Thymus (tissue), 11 donors: ENCODE results near the gene ALPI. TPM values are rescaled to one million over a fixed set of nuclear protein-coding genes. Genes with fewer than 3 reads are reported as not detected.
A peak's percentile ranks its signal among the peaks of the same experiment; 100 is the strongest.
"Not testable (repeated sequence)": the region's sequence is repeated elsewhere in the genome, so short reads cannot be mapped to it uniquely, and the experiment has no call there.

Experiments used
- DNase-seq, 9 donors: peaks; one replicate each; pipeline ENCODE4 v3.0.0-alpha.2; 2013; ENCODE audit warnings: low spot score in 9 of 9, low read depth in 6 of 9, missing footprints in 1 of 9
- H3K27ac ChIP-seq, 2 donors: one replicate each; pipeline ENCODE4 v1.5.1; 2013; ENCODE audit warnings: control low read depth in 1 of 2, low read depth in 1 of 2, low read length in 1 of 2, mild to moderate bottlenecking in 1 of 2, moderate library complexity in 1 of 2
- H3K27me3 ChIP-seq, 2 donors: one replicate each; pipeline ENCODE4 v1.5.1; 2013; ENCODE audit warnings: low read length in 1 of 2; ENCODE audit not compliant: control insufficient read depth in 2 of 2, insufficient read depth in 1 of 2
- H3K36me3 ChIP-seq, 2 donors: one replicate each; pipeline ENCODE4 v1.5.1; 2013; ENCODE audit warnings: low read length in 1 of 2, mild to moderate bottlenecking in 1 of 2, moderate library complexity in 1 of 2; ENCODE audit not compliant: control insufficient read depth in 2 of 2, insufficient read depth in 2 of 2
- H3K4me1 ChIP-seq, 2 donors: one replicate each; pipeline ENCODE4 v1.5.1; 2013; ENCODE audit warnings: low read length in 2 of 2; ENCODE audit not compliant: control insufficient read depth in 2 of 2, insufficient read depth in 2 of 2
- H3K4me3 ChIP-seq, 2 donors: one replicate each; pipeline ENCODE4 v1.5.1; 2013; ENCODE audit warnings: low read length in 2 of 2, control low read depth in 1 of 2, mild to moderate bottlenecking in 1 of 2
- H3K9me3 ChIP-seq, 2 donors: one replicate each; pipeline ENCODE4 v1.5.1; 2013; ENCODE audit warnings: low read length in 1 of 2, mild to moderate bottlenecking in 1 of 2; ENCODE audit not compliant: control insufficient read depth in 2 of 2, insufficient read depth in 1 of 2
- WGBS: extraction: QIAGEN DNeasy Blood & Tissue Kit; methylation state at CpG from one replicate; pipeline ENCODE4 v1.1.7; 2013; 5-methylcytosine and 5-hydroxymethylcytosine counted together
- polyA plus RNA-seq: library from polyadenylated mRNA; stranded (reverse); fragments of 200-250 nt; gene quantifications from one replicate; pipeline ENCODE4 v1.2.3, GENCODE V29; 2013
- total RNA-seq: library from RNA; stranded (reverse); fragments of 120-200 nt; gene quantifications from one replicate; pipeline ENCODE4 v1.2.4, GENCODE V29; 2013
- donor health status: healthy.

ALPI gene
- total and polyA plus RNA-seq, 2 donors = 0.19 to 0.34 TPM

DNA sequence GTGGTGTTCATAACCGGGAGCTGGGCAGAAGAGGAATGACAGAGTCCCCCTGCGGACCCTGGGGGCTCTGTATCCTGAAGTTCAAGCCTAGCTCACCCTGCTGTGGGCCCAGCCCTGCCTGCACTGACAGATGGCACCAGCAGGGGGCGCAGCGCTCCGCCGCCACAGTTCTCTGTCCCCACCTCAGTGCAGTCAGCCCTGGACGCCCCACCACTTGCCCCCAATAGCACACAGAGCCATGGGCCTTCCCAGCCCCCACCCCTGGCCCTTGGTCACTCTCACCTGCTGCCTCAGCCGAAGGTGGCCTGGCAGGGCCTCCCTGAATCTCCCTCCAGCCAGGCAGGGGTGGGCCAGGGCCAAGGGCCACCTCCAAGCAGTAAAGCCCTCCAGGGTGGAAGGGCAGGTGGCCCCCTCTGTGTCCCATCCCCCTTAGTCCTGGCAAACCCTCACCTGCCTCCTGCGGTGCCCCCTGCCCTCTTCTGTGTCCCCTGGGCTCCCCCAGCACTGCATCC, 9.6 kb upstream of the ALPI start:
- not testable (repeated sequence) for H3K27ac ChIP-seq, H3K4me1 ChIP-seq, H3K27me3 ChIP-seq, DNase-seq, H3K4me3 ChIP-seq, H3K9me3 ChIP-seq, H3K36me3 ChIP-seq
- 34% methylated on average over 8 of the region's 9 CpGs for WGBS

DNA sequence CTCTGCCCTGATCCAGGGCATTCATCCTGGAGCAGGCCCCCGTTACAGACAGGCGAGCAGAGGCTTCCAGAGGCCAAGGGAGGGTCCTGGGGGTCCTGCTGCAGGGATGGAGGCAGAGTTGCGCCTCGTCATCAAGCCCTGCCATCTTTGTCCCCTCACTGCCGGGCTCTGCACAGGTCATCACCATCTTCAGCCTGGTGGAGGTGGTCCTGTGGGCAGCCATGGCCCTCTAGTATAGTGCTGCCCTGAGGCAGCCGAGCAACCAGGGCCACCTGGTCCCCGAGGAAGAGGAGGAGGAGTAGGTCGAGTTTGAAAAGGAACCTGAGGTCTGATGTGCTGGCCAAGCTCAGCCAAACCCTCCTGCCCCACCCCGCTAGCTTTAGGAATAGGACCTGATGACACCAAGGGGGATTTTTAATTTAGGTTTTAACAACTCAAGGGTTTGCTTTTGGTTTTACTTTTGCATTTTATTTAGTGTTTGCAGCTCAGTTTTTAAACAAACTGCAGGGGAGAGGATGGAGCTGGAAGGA, 8.8 kb upstream of the ALPI start:
- Histone ChIP-seq H3K27ac (no peak overlapping the region), H3K9me3 (no peaks in the 10 kb centered on the region), H3K36me3 (no peaks in the 10 kb centered on the region), H3K4me1 (peaks cover 0 to 9% of the 10 kb centered on the region in 2 donors), H3K4me3 (no peak overlapping the region), H3K27me3 (peaks cover 3 to 5% of the 10 kb centered on the region in 2 donors)
- DNase-seq = no peak
- WGBS = 86% methylated on average over 9 of the region's 9 CpGs

DNA sequence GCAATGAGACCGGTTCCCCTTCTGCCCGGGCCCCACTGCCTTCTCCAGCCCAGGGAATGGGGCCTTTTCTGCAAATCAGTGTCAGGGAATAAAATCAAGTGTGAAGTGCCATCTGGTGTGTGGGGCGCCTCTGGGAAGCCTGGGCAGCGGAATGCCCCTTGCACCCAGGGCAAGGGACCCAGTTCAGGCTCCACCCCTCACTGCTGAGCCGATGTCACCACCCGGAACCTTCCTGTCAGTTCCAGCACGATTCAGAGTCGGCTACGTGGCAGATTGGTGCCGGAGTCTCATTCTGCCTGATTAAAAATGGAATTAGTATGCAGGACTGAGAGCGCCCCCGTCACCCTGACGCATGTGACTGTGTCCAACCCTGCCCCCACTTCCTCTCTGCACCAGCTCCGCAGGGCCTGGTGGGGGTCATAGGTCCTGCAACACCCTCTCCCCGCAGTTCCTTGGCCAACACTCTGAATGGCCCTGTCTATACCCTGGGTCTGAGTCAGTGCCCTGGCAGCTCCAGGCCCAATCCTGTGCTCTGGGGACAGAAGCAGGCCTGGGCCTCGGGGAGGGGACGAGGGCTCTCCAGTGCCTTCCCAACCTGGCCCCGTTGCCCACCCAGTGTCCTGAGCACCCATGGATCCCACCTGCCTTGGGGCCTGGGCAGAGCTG, 8.2 kb upstream of the ALPI start:
- Histone ChIP-seq H3K27me3 (peaks cover 3 to 5% of the 10 kb centered on the region in 2 donors), H3K4me3 (no peak overlapping the region), H3K36me3 (no peaks in the 10 kb centered on the region), H3K9me3 (no peaks in the 10 kb centered on the region), H3K4me1 (peaks cover 0 to 9% of the 10 kb centered on the region in 2 donors), H3K27ac (no peak overlapping the region)
- WGBS = 94% methylated on average over 18 of the region's 18 CpGs
- no peak for DNase-seq

DNA sequence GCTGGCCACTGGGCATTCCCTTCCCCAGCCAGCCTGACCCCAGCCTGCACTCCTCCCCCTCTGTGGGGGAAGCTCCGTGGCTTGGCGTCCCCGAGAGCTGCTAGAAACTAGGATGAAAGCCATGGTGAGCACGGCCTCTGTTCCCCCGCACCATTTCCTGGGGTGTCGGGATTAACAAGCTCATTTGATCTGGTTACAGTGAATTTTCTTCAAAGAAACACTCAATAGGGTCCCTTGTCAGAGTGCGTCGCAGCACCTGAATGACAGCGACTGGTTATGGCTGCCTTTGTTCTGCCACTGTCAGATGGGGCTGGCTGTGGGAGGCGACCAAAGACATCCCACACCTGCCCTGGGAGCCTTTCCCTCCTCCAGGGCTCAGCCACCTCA, 7.7 kb upstream of the ALPI start:
- DNase-seq = peak in 2 of 9 donors; percentile 13 to 38
- no peak overlapping the region for H3K27ac ChIP-seq

DNA sequence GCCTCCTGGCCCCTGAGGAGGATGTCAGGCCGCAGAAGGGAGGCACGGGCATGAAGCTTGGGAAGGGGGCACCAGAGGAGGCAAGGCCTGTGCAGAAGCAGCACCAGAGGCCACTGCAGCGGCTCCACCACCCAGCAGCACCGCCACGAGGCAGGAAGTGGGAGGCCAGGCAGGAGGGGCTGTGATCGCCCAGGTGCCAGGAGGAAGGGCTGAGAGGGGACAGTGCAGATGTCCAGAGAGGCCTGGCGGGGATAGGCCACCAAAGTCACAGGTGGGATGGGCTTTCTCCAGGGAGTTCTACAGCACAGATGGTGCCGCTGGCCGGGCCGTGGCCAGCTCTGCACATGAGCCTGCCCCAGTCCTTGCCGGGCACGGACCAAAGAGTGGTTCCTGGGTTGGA, 6.0 kb upstream of the ALPI start:
- Histone ChIP-seq H3K36me3 (no peaks in the 10 kb centered on the region), H3K4me3 (no peak overlapping the region), H3K27me3 (peaks cover 3 to 5% of the 10 kb centered on the region in 2 donors), H3K27ac (no peak overlapping the region), H3K4me1 (peaks cover 0 to 9% of the 10 kb centered on the region in 2 donors), H3K9me3 (no peaks in the 10 kb centered on the region)
- no peak for DNase-seq
- 57% methylated on average over 12 of the region's 12 CpGs for WGBS

More for the DNA sequence above, 7.7 kb upstream of the ALPI start:
- H3K4me1 ChIP-seq = peaks cover 0 to 9% of the 10 kb centered on the region in 2 donors
- no peak overlapping the region for H3K4me3 ChIP-seq
- H3K9me3 ChIP-seq = no peaks in the 10 kb centered on the region
- WGBS = 29% methylated on average over 10 of the region's 10 CpGs
- no peaks in the 10 kb centered on the region for H3K36me3 ChIP-seq
- H3K27me3 ChIP-seq = peaks cover 3 to 5% of the 10 kb centered on the region in 2 donors

DNA sequence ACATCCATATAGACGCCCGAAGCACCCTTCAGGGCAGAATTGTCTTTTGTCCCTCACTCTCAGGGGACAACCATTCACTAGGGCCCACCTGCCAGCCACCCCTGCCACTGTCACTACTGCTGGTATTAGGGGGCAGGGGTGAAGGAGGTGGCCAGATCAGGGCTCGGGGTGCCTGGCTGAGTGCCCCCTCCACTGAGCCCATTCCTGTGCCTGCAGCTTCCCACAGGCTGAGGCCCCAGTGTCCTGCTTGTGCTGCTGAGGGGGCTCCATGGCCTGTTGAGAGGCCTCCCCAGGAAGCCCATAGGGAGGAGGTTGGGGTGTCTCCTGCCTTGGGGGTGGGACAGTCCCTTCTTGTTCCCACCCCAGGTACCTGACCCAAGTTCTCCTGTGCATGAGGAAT, 4.3 kb upstream of the ALPI start:
- WGBS = 91% methylated on average over 3 of the region's 3 CpGs
- DNase-seq = not testable (repeated sequence)

DNA sequence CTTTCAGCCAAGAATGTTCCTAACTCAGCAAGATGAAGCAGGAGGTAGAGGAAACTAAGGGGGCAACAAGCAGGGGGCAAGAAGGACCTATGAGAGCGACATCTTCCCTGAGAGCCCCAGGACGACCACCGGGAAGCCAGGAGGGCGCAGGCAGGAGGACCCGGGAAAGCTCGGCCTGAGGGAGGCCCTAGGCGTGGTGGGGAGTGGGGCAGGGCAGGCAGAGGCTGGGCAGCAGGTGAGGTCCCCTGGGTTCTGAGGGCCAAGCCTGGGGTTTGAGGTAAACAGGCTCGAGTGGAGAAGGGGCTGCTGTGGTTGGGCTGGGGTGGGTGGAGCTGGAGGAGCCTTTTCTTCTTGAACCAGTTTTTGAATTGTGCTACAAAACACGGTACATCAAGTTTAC, 1.3 kb upstream of the ALPI start:
- Histone ChIP-seq H3K4me1 (no peaks in the 10 kb centered on the region), H3K9me3 (no peaks in the 10 kb centered on the region), H3K27ac (no peak overlapping the region), H3K4me3 (no peak overlapping the region), H3K27me3 (peaks cover 3 to 34% of the 10 kb centered on the region in 2 donors), H3K36me3 (no peaks in the 10 kb centered on the region)
- no peak for DNase-seq
- WGBS = 90% methylated on average over 9 of the region's 9 CpGs

More for the DNA sequence above, 4.3 kb upstream of the ALPI start:
- H3K4me1 ChIP-seq, H3K36me3 ChIP-seq, H3K9me3 ChIP-seq, H3K27me3 ChIP-seq, H3K4me3 ChIP-seq, H3K27ac ChIP-seq: not testable (repeated sequence)

DNA sequence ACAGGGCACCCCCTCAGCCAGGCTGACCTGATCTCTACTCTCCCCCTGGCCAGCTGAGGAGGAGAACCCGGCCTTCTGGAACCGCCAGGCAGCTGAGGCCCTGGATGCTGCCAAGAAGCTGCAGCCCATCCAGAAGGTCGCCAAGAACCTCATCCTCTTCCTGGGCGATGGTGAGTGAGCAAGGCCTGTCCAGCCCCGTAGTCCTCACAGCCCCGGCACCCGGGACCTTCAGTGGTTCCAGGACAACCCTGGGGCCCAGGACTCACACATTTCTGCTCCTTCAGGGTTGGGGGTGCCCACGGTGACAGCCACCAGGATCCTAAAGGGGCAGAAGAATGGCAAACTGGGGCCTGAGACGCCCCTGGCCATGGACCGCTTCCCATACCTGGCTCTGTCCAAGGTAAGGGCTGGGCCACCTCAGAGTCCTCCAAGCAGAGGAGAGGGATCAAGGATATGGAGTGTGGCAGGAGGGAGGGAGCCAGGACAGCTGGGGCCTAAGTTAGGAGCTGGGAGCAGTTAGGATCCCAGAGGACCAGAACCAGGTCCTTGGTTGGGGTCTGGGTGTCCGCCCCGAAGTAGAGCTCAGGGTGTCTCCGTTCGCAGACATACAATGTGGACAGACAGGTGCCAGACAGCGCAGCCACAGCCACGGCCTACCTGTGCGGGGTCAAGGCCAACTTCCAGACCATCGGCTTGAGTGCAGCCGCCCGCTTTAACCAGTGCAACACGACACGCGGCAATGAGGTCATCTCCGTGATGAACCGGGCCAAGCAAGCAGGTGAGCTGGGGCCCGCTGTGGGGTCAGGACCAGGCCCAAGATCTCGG, 555 bp downstream of the ALPI start:
- H3K27me3 ChIP-seq = peaks cover 0 to 41% of the 10 kb centered on the region in 2 donors
- WGBS = 96% methylated on average over 27 of the region's 27 CpGs
- DNase-seq = no peak
- H3K4me3 ChIP-seq = no peak overlapping the region
- H3K36me3 ChIP-seq = no peaks in the 10 kb centered on the region
- no peaks in the 10 kb centered on the region for H3K4me1 ChIP-seq
- no peaks in the 10 kb centered on the region for H3K9me3 ChIP-seq
- H3K27ac ChIP-seq = no peak overlapping the region
